Endometrial microvascular endothelial cells (primary cell): ENCODE results near the gene DGKE. TPM values are rescaled to one million over a fixed set of nuclear protein-coding genes. Genes with fewer than 3 reads are reported as not detected.

ENCODE experiments used
- in situ Hi-C: cut with HindIII; loops from 2 replicates; pipeline ENCODE4 v1.10.0; 2017; ENCODE audit warnings: low sequenced_read_pairs, low pct_unique_long_range_greater_than_20kb; ENCODE audit errors: inconsistent ontology term
- total RNA-seq: library from RNA; depleted of rRNA; stranded (reverse); fragments of >200 nt; gene quantifications from one replicate; pipeline ENCODE4 v1.2.3, GENCODE V29; 2015; ENCODE audit errors: inconsistent ontology term

Gene DGKE
- total RNA-seq, 1 donor from 2014 or later = 8.2 TPM

DNA sequence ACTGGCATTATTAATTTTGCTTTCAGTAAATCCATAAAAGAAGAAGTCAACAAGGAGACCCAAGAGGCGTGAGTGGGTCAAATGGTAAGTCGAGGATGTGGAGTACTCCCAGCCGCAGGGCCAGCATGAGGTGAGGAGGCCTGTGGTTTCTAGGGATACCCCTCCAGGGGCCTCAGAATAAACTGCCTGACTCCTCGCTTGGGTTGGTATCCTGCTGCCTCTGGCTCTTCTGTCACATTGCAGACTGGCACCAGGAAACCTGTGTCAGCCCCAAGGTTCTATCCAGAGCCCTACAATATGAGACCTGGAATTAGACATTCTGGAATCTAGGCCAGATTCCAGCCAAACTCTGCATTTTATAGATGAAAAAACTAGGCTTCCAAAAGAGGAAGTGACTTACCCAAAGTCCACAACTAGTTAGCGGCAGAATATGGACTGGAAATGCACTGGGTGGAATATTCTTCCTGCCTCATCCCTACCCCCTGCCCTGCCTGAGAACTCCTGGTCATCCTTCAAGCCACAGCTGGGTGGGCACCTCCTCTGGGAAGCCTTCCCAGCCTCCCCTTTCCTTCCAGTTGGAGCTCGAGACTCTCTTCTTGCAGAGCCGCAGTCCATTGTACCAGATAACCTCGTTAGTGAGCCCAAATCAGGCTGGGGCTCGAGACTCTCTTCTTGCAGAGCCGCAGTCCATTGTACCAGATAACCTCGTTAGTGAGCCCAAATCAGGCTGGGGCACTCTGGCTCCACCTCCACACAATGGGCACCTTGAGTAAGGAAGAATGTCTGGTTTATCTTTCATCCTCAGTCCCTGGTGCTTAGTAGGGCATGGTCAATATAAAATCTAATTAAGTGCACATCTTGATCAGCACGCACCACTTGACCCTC lies 22.8 kb upstream of the DGKE start:
- in situ Hi-C loops = no loop called here

GRCh38 chr17:56812901-56813388 lies 21.0 kb upstream of the DGKE start:
- in situ Hi-C loops = no loop called here

GRCh38 chr17:56815711-56816110 lies 18.2 kb upstream of the DGKE start:
- in situ Hi-C loops = no loop called here

- in situ Hi-C loops = no loop called here
Observed at GRCh38 chr17:56817066-56817465, 16.9 kb upstream of the DGKE start.

GRCh38 chr17:56819030-56819429 lies 14.9 kb upstream of the DGKE start:
- in situ Hi-C loops = no loop called here

GRCh38 chr17:56819431-56820145 lies 14.4 kb upstream of the DGKE start:
- in situ Hi-C loops = no loop called here

GRCh38 chr17:56820207-56820606 lies 13.7 kb upstream of the DGKE start:
- in situ Hi-C loops = no loop called here

- in situ Hi-C loops = no loop called here
Observed at GRCh38 chr17:56821847-56822534, 12.0 kb upstream of the DGKE start.

DNA sequence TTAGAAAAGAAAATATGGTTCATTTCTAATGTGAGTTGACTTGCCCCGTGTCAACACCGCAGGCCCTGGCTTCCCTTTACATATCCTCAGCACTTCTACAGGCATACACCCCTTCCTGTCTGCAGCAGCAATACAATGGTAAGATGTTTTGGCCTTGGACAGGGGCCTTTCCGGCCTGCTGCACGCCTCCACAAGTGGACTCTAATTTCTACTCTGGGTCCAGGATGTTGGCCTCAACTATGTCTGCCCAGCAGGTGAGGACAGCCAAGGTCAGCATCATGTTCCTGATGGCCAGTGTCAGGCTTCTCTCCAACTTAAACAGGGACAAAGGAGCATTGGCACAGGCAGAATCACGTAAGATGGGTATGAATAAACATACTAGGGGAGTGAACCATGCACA lies 11.2 kb upstream of the DGKE start:
- in situ Hi-C loops = no loop called here

GRCh38 chr17:56823848-56824247 lies 10.1 kb upstream of the DGKE start:
- in situ Hi-C loops = no loop called here

DNA sequence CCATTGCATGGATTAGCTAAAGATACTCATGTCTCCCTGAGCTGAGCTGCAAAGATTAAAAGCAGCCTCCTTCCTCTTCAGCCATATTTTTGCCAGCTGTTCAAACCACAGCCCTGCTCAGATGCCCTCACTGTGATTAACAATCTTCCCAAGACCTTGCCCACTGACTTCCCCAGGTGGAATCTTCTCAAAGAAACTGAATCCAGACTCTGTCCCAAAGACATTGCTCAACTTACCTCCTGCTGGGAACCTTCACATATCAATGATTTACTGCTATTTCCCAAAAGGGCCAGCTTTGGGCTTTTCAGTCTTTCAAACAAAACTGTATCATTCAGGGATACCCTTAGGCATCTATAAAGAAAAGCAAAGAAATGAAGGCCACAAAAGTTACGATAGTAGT lies 9.4 kb upstream of the DGKE start:
- in situ Hi-C loops = no loop called here

- in situ Hi-C loops = loop anchor here (25.0 kb wide), 1 partner anchor 110 kb away; no protein-coding TSS in a partner anchor
Observed at GRCh38 chr17:56826611-56827414, 7.1 kb upstream of the DGKE start.

DNA sequence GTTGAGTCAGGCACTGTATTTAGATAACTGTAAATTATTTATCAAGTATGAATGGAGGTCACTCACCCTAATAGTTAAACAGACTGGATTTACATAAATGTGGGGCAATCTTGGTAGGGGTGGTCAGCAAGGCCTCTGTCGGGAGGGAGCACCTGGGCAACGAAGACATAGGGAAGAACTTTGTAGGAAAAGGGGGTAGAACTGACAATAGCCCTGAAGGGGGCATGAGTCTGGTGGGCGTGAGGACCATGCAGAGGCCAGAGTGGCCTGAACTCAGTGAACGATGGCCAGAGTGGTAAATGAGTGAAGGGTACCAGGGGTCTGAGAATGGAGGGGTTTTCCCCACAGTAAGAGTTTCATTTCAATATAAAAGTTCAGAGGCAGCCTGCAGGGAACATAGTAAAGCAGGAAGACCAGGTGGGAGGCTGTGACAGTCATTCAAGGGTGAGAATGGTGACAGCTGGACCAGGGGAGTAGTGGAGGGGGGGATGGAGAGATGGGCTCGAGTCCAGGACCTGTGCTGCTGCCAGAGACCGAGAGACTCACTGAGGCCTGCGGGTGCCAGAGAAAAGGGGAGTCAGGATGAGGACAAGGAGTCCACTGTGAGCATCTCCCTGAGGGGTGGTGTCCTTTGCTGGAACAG lies 3.1 kb upstream of the DGKE start:
- in situ Hi-C loops = loop anchor here (25.0 kb wide), 1 partner anchor 106 kb away; no protein-coding TSS in a partner anchor

GRCh38 chr17:56831369-56832095 lies 2.4 kb upstream of the DGKE start:
- in situ Hi-C loops = loop anchor here (25.0 kb wide), 1 partner anchor 106 kb away; no protein-coding TSS in a partner anchor

DNA sequence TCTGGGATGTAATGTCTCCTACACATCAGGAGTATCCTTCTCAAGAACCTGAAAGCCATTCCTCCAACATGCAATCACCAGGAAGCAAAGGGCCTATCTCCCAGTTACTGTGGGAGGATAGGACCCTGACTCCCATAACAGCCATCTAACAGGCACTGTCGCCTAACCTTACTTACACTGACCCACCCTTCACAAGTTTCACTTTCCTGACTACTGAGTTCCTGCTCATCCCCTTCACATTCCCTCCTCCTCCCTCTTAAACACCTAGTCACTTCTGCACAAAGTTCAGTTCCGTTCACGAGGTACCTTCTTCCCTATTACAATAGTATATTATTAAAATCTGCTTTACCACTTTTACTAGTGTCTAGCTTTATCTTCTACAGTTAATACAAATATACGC lies 1.5 kb upstream of the DGKE start:
- in situ Hi-C loops = loop anchor here (25.0 kb wide), 1 partner anchor 105 kb away; no protein-coding TSS in a partner anchor

DNA sequence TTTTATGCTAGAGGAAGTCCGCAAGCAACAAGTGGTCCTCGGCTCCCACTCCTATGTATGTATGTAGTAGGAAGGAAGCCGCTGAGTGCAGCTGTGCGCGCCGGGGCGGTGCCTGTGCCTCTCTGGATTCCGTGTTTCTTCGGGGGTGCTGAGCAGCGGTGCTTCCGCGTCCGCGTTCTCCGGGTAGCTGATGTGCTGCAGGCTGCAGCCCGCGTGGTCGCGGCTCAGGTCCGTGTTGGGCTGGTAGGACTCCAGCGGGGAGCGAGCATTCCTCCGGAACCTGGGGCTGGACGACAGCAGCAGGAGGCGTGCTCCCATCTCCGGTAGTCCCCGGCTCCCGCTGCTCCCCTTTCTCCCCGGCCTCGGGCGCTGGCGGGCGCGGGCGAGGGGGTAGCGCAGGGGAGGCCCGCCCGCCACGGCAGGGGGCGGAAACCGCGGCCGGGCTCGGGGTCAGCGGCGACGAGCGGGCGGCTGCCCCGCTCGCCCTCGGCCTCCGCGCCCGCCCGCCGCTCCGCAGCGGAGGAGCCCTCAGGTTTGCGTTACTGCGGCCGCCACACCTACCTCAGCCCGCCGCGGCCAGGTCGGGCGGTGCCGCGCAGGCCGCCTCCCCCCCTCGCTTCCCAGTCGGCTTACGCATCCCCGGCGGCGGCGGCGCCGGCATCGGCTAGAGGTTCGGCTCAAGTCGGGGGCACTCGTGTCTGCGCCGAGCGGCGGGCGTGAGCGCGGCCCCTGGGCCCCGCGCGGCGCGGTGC lies 718 bp upstream of the DGKE start:
- in situ Hi-C loops = loop anchor here (25.0 kb wide), 1 partner anchor 104 kb away; no protein-coding TSS in a partner anchor
